C1 segment of cervical spinal cord (tissue), 14 donors: ENCODE measurements around the gene TMEM179.
A peak's percentile ranks its signal among the peaks of the same experiment; 100 is the strongest.
"Not testable (repeated sequence)": the region's sequence is repeated elsewhere in the genome, so short reads cannot be mapped to it uniquely, and the experiment has no call there.

Source experiments
- DNase-seq, 14 donors: peaks; one replicate each; lab custom pipeline; 2025; lab: John Stamatoyannopoulos, UW

Gene TMEM179

GRCh38 chr14:104587641-104588040 is 16.9 kb downstream of the TMEM179 start:
- no peak for DNase-seq

GRCh38 chr14:104586832-104587620 is 17.5 kb downstream of the TMEM179 start:
- peak in 1 of 14 donors; percentile 11 for DNase-seq

- DNase-seq, result no peak
Observed at GRCh38 chr14:104585966-104586697, 18.4 kb downstream of the TMEM179 start.

GRCh38 chr14:104584557-104584956 is 20.0 kb downstream of the TMEM179 start:
- no peak for DNase-seq

GRCh38 chr14:104583424-104584306 is 20.9 kb downstream of the TMEM179 start:
- no peak for DNase-seq

DNA sequence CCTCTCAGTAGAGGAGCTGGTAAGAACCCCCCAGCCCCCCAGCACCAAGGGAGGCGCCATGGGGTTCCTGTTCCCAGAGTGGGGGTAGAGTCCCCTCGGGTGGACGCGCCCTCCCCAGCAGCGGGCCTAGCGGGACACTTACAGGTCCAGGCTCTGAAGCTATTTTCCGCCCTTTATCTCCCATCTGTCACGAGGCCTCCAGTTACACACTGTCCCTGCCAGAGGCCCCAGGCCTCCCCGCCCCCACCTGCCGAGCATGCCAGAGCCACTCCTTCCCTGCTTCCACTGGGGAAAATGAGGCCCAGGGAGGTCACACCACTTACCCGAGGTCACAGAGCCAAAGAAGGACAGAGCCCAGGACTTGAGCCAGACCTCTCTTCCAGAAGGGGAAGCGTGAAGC is 21.9 kb downstream of the TMEM179 start:
- DNase-seq, result no peak

- no peak for DNase-seq
Observed at GRCh38 chr14:104582005-104582404, 22.6 kb downstream of the TMEM179 start.

- no peak for DNase-seq
Observed at GRCh38 chr14:104581521-104581920, 23.1 kb downstream of the TMEM179 start.

- DNase-seq, result no peak
Observed at GRCh38 chr14:104580961-104581360, 23.6 kb downstream of the TMEM179 start.

- not testable (repeated sequence) for DNase-seq
Observed at GRCh38 chr14:104579939-104580338, 24.6 kb downstream of the TMEM179 start.

GRCh38 chr14:104579507-104579906 is 25.1 kb downstream of the TMEM179 start, which contains the start of gene C14orf180:
Gene C14orf180 (plus strand): TSS chr14:104579764. CDS start chr14:104586431, 6,667 bp downstream.
- no peak for DNase-seq

- no peak for DNase-seq
Observed at GRCh38 chr14:104578321-104578720, 26.3 kb downstream of the TMEM179 start.

DNA sequence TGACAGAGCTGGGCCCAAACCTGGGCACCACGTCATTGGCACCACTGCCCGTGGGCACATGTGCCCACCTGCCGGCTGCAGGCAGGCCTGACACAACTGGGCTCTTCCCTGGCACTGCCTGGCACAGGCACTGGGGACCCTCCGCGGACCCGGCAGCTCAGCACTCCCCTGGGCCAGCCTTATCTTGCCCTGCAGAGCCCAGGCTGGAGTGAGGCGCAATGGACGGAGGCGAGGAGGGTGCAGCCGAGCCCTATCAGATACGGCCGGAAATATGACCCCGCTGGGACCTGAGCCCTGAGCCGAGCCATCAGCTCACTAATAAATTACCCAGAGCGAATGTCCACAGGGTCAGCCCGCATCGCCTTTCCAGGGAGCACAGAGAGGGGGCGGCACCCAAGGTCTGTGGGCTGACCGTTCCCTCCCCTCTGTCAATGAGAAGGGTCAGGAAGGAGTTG is 26.7 kb downstream of the TMEM179 start:
- no peak for DNase-seq

GRCh38 chr14:104577426-104577825 is 27.1 kb downstream of the TMEM179 start:
- DNase-seq, result no peak

DNA sequence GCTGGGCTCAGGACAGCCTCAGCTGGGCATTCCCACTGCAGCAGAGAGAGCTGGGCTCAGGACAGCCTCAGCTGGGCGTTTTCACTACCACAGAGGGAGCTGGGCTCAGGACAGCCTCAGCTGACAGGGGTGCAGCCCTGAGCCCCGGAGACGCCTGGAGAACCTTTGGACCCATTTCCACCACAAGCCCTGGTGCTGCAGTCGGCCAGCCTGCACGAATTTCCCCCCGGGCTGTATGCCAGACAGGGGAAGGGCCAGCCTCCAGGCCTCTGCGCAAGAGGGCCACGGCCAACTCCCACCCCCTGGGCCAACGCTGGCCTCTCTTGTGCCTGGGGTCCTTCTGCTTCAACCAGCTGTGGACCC is 27.6 kb downstream of the TMEM179 start:
- no peak for DNase-seq

DNA sequence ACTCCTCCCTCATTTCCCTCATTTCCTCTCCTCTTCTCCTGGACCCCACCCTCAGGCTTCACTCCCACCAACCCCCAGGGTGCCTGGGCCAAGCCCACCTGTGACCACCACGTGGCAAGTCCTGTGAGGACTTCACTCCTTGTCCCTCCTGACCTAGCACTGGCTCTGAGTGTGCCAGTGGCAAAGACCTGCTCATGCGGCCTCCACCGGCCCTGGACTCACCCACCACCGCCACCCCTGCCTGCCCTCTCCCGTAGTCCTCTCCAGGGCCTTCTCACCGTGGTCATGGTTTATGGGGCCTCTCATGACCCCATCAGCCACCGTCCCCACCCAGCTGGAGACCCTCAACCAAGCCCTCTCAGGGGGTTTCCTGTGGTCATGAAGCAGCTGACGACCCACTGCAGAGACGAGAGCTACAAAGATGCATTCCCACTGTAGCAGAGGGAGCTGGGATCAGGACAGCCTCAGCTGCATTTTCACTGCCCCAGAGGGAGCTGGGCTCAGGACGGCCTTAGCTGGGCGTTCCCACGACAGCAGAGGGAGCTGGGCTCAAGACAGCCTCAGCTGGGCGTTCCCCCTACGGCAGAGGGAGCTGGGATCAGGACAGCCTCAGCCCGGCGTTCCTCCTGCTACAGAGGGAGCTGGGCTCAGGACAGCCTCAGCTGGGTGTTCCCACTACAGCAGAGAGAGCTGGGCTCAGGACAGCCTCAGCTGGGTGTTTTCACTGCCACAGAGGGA is 28.2 kb downstream of the TMEM179 start:
- DNase-seq, result no peak

DNA sequence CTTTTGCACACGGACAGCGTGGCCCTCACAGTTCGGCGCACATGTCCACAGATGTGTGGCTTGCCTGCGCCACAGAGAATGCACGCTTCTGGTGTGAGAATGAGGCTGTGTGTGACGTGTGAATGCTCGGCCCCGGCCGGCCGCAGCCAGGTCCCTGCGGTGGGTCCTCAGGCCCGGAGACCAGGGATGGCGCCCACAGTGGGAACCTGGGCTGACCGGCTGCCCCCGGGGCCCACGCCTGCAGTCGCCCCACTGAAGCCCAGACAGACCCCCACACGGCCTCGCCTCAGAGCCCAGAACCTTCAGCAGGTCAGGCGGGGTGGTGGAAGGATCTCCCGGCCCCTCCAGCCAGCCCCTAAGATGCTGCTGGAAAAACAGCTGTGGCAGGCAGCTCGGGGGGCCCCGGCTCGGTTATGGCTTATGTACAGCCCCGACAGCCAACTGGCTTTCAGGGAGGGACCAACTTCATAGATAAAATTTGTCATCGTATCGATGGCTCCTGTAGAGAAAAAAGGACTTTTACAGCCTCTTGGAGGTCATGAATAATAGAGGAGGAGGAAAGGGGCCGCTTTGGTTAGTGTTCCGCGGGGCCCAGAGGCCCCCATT is 29.5 kb downstream of the TMEM179 start:
- no peak for DNase-seq

DNA sequence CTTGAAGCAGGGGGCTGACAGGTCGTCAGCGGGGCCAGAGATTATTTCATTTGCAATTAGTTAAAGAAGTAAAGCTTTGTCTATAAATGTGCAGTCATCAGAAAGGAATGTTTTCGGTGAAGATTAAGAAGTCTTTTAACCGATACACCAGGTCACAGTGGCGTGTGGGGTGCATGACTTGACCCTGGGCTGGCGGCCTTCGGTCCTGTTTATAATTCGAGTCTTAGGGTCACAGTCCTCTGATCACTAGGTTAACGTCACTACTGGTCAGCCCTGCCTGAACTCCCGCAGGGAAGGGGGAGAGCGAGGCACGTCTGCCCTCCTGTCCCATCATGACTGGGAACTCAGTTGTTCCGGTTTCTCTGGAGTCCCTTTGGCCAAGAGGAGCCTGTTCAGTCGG is 30.0 kb downstream of the TMEM179 start:
- no peak for DNase-seq

DNA sequence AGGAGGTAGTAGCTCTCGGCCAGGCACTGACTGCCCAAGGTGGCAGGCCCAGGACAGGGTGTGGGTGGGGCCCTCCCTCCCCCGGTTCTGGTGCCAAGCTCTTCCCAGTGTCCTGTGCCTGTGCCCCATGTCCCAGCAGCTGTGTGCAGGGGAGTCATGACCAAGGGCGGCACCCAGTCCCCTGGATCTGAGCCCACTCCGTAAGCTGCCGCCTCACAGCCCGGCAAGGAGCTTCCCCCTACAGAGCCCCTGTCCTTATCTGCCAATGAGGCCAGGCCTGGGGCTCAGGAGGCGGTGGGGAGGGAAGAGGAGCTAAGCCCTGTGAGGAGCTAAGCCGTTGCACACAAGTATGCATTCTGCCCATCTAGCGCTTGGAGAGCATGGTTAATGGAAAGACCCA is 30.6 kb downstream of the TMEM179 start:
- DNase-seq, result no peak

DNA sequence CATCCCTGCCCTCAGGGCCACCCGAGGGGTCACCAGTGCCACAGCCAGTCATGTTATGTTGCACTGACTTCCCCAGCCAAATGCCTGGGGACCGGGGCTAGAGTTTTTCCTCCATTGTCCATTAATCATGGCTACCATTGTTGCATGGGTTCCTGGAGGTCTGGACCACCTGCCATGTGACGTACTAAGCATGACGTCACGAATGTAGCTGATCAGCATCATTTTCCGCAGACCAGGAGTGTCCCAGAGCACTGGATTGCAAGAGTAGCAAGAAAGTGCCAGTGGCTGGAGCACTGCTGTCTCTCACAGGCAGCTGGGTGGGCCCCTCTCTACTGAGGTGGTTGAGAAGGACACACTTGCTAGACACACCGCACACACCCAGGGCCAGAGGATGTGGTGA is 31.9 kb downstream of the TMEM179 start:
- no peak for DNase-seq
